ENCODE measurements around the gene NOSTRIN. TPM values are rescaled to one million over a fixed set of nuclear protein-coding genes. Genes with fewer than 3 reads are reported as not detected.

NOSTRIN gene
- total and polyA plus RNA-seq, 4 donors = 11.4 to 20.4 (median 13.9) TPM

DNA sequence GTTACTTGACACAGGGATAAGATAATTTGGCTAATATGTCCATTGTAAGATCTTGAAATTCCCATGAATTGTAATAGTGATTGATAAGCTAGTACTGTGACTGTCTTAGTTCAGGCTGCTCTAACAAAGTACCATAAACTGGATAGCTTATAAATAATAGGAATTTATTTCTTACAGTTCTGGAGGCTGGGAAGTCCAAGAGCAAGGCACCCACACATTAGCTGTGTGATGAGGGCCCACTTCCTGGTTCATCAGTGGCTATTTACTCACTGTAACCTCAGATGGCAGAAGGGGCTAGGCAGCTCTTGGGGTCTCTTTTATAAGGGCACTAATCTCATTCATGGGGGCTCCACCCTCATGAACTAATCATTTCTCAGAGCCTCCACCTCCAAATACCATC is 28.5 kb downstream of the NOSTRIN start:
- Histone ChIP-seq H3K4me3 (ENCODE audit: low read depth, low read length) (no peak overlapping the region), H3K4me1 (ENCODE audit: control insufficient read depth, insufficient read depth, low read length) (no peaks in the 10 kb centered on the region), H3K9me3 (ENCODE audit: control insufficient read depth, insufficient read depth, low read length) (no peaks in the 10 kb centered on the region), H3K27me3 (ENCODE audit: control insufficient read depth, insufficient read depth, low read length) (no peaks in the 10 kb centered on the region), H3K27ac (ENCODE audit: low read depth, low read length) (no peak overlapping the region), H3K36me3 (ENCODE audit: control insufficient read depth, insufficient read depth, low read length) (no peaks in the 10 kb centered on the region)
- no peak for DNase-seq (ENCODE audit: low read depth in 4 of 6, low spot score in 6 of 6)

- DNase-seq (ENCODE audit: low read depth in 4 of 6, low spot score in 6 of 6) = no peak
- H3K27ac ChIP-seq (ENCODE audit: low read depth, low read length) = no peak overlapping the region
- H3K27me3 ChIP-seq (ENCODE audit: control insufficient read depth, insufficient read depth, low read length) = no peaks in the 10 kb centered on the region
- no peaks in the 10 kb centered on the region for H3K36me3 ChIP-seq (ENCODE audit: control insufficient read depth, insufficient read depth, low read length)
- no peaks in the 10 kb centered on the region for H3K4me1 ChIP-seq (ENCODE audit: control insufficient read depth, insufficient read depth, low read length)
- no peaks in the 10 kb centered on the region for H3K9me3 ChIP-seq (ENCODE audit: control insufficient read depth, insufficient read depth, low read length)
- H3K4me3 ChIP-seq (ENCODE audit: low read depth, low read length) = no peak overlapping the region
Measured at GRCh38 chr2:168831662-168832061, 29.2 kb downstream of the NOSTRIN start.

DNA sequence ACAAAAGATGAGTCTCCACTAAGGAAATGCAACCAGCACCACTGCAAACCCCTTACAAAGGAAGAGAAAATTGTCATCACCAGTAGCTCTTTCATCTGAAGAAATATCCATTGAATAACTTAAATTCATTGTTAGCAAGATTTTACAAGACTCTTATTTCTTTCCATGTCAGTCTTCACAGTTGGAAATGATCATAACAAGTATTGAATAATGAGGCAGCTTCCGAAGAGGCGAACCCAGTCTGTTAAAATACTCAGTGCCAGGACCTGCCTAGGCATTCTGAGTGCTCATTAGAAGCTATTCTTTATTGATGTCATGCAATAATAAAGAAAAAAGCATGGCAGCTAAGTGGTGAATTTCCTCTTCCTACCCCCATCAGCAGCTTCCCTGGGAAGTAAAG is 33.5 kb downstream of the NOSTRIN start:
- Histone ChIP-seq H3K27me3 (ENCODE audit: control insufficient read depth, insufficient read depth, low read length) (no peaks in the 10 kb centered on the region), H3K27ac (ENCODE audit: low read depth, low read length) (no peak overlapping the region), H3K4me3 (ENCODE audit: low read depth, low read length) (no peak overlapping the region), H3K9me3 (ENCODE audit: control insufficient read depth, insufficient read depth, low read length) (no peaks in the 10 kb centered on the region), H3K4me1 (ENCODE audit: control insufficient read depth, insufficient read depth, low read length) (no peaks in the 10 kb centered on the region), H3K36me3 (ENCODE audit: control insufficient read depth, insufficient read depth, low read length) (no peaks in the 10 kb centered on the region)
- WGBS (ENCODE audit: insufficient coverage) = 92% methylated on average over 2 of the region's 2 CpGs
- DNase-seq (ENCODE audit: low read depth in 4 of 6, low spot score in 6 of 6) = no peak

- H3K4me3 ChIP-seq (ENCODE audit: low read depth, low read length) = no peak overlapping the region
- H3K27ac ChIP-seq (ENCODE audit: low read depth, low read length) = no peak overlapping the region
- DNase-seq (ENCODE audit: low read depth in 4 of 6, low spot score in 6 of 6) = no peak
- H3K36me3 ChIP-seq (ENCODE audit: control insufficient read depth, insufficient read depth, low read length) = no peaks in the 10 kb centered on the region
- no peaks in the 10 kb centered on the region for H3K4me1 ChIP-seq (ENCODE audit: control insufficient read depth, insufficient read depth, low read length)
- WGBS (ENCODE audit: insufficient coverage) = no CpG with 5 or more reads among the region's 2 CpGs
- no peaks in the 10 kb centered on the region for H3K27me3 ChIP-seq (ENCODE audit: control insufficient read depth, insufficient read depth, low read length)
- no peaks in the 10 kb centered on the region for H3K9me3 ChIP-seq (ENCODE audit: control insufficient read depth, insufficient read depth, low read length)
Measured at GRCh38 chr2:168841445-168841844, 39.0 kb downstream of the NOSTRIN start.

DNA sequence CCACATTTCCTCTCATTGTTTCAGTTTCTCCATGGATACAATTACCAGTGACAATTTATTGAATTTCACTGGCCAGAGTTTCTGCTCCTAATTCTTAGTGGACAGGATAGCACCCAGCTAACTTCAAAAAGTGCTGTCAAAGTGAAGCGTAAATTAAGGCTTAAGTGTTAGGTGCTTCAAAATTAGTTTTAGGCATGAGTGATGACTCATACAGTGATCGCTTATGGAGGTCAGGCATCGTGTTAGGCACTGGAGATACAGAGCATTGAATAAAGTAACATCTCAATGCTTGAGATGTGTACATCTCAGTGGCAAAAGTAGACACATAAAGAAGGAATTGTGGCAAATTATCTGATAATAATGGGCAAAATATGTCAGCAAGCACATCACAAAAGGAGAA is 40.8 kb downstream of the NOSTRIN start:
- no peak overlapping the region for H3K27ac ChIP-seq (ENCODE audit: low read depth, low read length)
- DNase-seq (ENCODE audit: low read depth in 4 of 6, low spot score in 6 of 6) = no peak
- H3K9me3 ChIP-seq (ENCODE audit: control insufficient read depth, insufficient read depth, low read length) = no peaks in the 10 kb centered on the region
- 100% methylated on average over 3 of the region's 3 CpGs for WGBS (ENCODE audit: insufficient coverage)
- H3K36me3 ChIP-seq (ENCODE audit: control insufficient read depth, insufficient read depth, low read length) = no peaks in the 10 kb centered on the region
- no peaks in the 10 kb centered on the region for H3K4me1 ChIP-seq (ENCODE audit: control insufficient read depth, insufficient read depth, low read length)
- no peak overlapping the region for H3K4me3 ChIP-seq (ENCODE audit: low read depth, low read length)
- H3K27me3 ChIP-seq (ENCODE audit: control insufficient read depth, insufficient read depth, low read length) = no peaks in the 10 kb centered on the region

DNA sequence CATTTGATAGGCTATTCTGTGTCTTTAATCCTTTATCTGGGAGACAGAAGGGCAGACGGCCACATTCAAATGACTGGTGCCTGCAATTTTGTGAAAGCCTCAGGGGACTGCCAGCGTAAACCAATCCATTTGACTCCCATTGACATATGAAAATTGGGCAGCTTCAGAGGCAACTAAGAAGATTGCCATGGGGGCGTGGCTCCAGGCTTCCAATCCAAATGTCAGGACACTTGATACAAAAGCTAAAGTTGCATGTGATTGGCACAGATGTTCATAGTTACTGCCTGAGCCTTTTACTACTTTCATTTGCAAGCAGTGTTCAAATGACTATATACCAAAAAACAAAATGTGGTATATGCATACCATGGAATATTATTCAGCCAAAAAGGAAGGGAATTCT is 45.8 kb downstream of the NOSTRIN start:
- Histone ChIP-seq H3K4me1 (ENCODE audit: control insufficient read depth, insufficient read depth, low read length) (no peaks in the 10 kb centered on the region), H3K27me3 (ENCODE audit: control insufficient read depth, insufficient read depth, low read length) (no peaks in the 10 kb centered on the region), H3K36me3 (ENCODE audit: control insufficient read depth, insufficient read depth, low read length) (no peaks in the 10 kb centered on the region), H3K4me3 (ENCODE audit: low read depth, low read length) (no peak overlapping the region), H3K9me3 (ENCODE audit: control insufficient read depth, insufficient read depth, low read length) (no peaks in the 10 kb centered on the region), H3K27ac (ENCODE audit: low read depth, low read length) (no peak overlapping the region)
- WGBS (ENCODE audit: insufficient coverage) = 21% methylated on average over 2 of the region's 3 CpGs
- DNase-seq (ENCODE audit: low read depth in 4 of 6, low spot score in 6 of 6) = peak in 2 of 6 donors; percentile 20 to 28

DNA sequence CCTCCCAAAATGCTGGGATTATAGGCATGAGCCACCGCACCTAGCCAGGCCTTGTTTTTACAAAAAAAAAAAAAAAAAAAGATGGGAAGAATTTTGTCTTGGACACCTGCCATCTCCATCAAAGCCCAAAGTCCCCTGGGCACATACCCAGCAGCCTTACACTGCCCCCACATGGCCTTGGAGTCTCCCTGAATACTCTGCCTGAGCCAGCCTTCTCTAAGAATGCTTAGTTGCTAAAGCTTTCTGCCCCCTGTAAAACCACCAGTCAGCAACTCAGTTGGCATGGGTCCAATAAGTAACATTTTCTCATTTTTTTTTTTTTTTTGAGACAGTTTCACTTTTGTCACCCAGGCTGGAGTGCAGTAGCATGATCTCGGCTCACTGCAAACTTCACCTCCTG is 47.2 kb downstream of the NOSTRIN start:
- Histone ChIP-seq H3K27me3 (ENCODE audit: control insufficient read depth, insufficient read depth, low read length) (no peaks in the 10 kb centered on the region), H3K36me3 (ENCODE audit: control insufficient read depth, insufficient read depth, low read length) (no peaks in the 10 kb centered on the region), H3K9me3 (ENCODE audit: control insufficient read depth, insufficient read depth, low read length) (no peaks in the 10 kb centered on the region), H3K4me1 (ENCODE audit: control insufficient read depth, insufficient read depth, low read length) (no peaks in the 10 kb centered on the region), H3K4me3 (ENCODE audit: low read depth, low read length) (no peak overlapping the region), H3K27ac (ENCODE audit: low read depth, low read length) (no peak overlapping the region)
- DNase-seq (ENCODE audit: low read depth in 4 of 6, low spot score in 6 of 6) = peak in 2 of 6 donors; percentile 28 to 55
- no CpG with 5 or more reads among the region's 2 CpGs for WGBS (ENCODE audit: insufficient coverage)

- Histone ChIP-seq H3K9me3 (ENCODE audit: control insufficient read depth, insufficient read depth, low read length) (no peaks in the 10 kb centered on the region), H3K27ac (ENCODE audit: low read depth, low read length) (no peak overlapping the region), H3K36me3 (ENCODE audit: control insufficient read depth, insufficient read depth, low read length) (no peaks in the 10 kb centered on the region), H3K4me1 (ENCODE audit: control insufficient read depth, insufficient read depth, low read length) (no peaks in the 10 kb centered on the region), H3K27me3 (ENCODE audit: control insufficient read depth, insufficient read depth, low read length) (no peaks in the 10 kb centered on the region), H3K4me3 (ENCODE audit: low read depth, low read length) (no peak overlapping the region)
- DNase-seq (ENCODE audit: low read depth in 4 of 6, low spot score in 6 of 6) = no peak
Measured at GRCh38 chr2:168850846-168851245, 48.4 kb downstream of the NOSTRIN start.

- no peaks in the 10 kb centered on the region for H3K4me1 ChIP-seq (ENCODE audit: control insufficient read depth, insufficient read depth, low read length)
- H3K4me3 ChIP-seq (ENCODE audit: low read depth, low read length) = no peak overlapping the region
- 100% methylated on average over 1 of the region's 5 CpGs for WGBS (ENCODE audit: insufficient coverage)
- no peaks in the 10 kb centered on the region for H3K9me3 ChIP-seq (ENCODE audit: control insufficient read depth, insufficient read depth, low read length)
- no peaks in the 10 kb centered on the region for H3K27me3 ChIP-seq (ENCODE audit: control insufficient read depth, insufficient read depth, low read length)
- H3K27ac ChIP-seq (ENCODE audit: low read depth, low read length) = no peak overlapping the region
- no peak for DNase-seq (ENCODE audit: low read depth in 4 of 6, low spot score in 6 of 6)
- no peaks in the 10 kb centered on the region for H3K36me3 ChIP-seq (ENCODE audit: control insufficient read depth, insufficient read depth, low read length)
Measured at GRCh38 chr2:168851674-168852320, 49.4 kb downstream of the NOSTRIN start.

GRCh38 chr2:168852481-168852880 is 50.0 kb downstream of the NOSTRIN start:
- H3K27ac ChIP-seq (ENCODE audit: low read depth, low read length) = no peak overlapping the region
- H3K36me3 ChIP-seq (ENCODE audit: control insufficient read depth, insufficient read depth, low read length) = no peaks in the 10 kb centered on the region
- no peaks in the 10 kb centered on the region for H3K4me1 ChIP-seq (ENCODE audit: control insufficient read depth, insufficient read depth, low read length)
- DNase-seq (ENCODE audit: low read depth in 4 of 6, low spot score in 6 of 6) = no peak
- no peaks in the 10 kb centered on the region for H3K27me3 ChIP-seq (ENCODE audit: control insufficient read depth, insufficient read depth, low read length)
- WGBS (ENCODE audit: insufficient coverage) = 50% methylated on average over 2 of the region's 3 CpGs
- no peaks in the 10 kb centered on the region for H3K9me3 ChIP-seq (ENCODE audit: control insufficient read depth, insufficient read depth, low read length)
- H3K4me3 ChIP-seq (ENCODE audit: low read depth, low read length) = no peak overlapping the region

All from spinal cord (tissue), 10 donors.